MM.1S (cell line): ENCODE results near the gene TCHP.
"Not testable (repeated sequence)": the region's sequence is repeated elsewhere in the genome, so short reads cannot be mapped to it uniquely, and the experiment has no call there.

Experiments used
- DNase-seq: peaks from one replicate; pipeline ENCODE4 v3.0.0-alpha.2; 2015
- H2AFZ ChIP-seq: fragments of 300-600 bp; sonication (generic); 2 replicates; pipeline ENCODE4 v1.6.0; 2016; ENCODE audit warnings: antibody characterized with exemption, low read length
- H3F3A ChIP-seq: fragments of 300-600 bp; sonication (generic); 2 replicates; pipeline ENCODE4 v1.6.1; 2016; ENCODE audit warnings: mild to moderate bottlenecking, antibody characterized with exemption, low read length, moderate library complexity, mixed read lengths; ENCODE audit not compliant: insufficient read depth
- H3K27ac ChIP-seq: fragments of 300-600 bp; sonication (generic); 2 replicates; pipeline ENCODE4 v1.5.1; 2016; ENCODE audit warnings: mild to moderate bottlenecking, low read length
- H3K27me3 ChIP-seq: fragments of 300-600 bp; sonication (generic); replicated peaks from 2 replicates; pipeline ENCODE4 v1.6.0; 2016; ENCODE audit warnings: low read length; ENCODE audit not compliant: insufficient read depth
- H3K36me3 ChIP-seq: fragments of 300-600 bp; sonication (generic); replicated peaks from 2 replicates; pipeline ENCODE4 v1.6.1; 2016; ENCODE audit warnings: mild to moderate bottlenecking, low read length, mixed read lengths; ENCODE audit not compliant: insufficient read depth
- H3K4me1 ChIP-seq: fragments of 300-600 bp; sonication (generic); 2 replicates; pipeline ENCODE4 v1.6.1; 2016; ENCODE audit warnings: low read length, mixed read lengths
- H3K4me2 ChIP-seq: fragments of 300-600 bp; sonication (generic); 2 replicates; pipeline ENCODE4 v1.6.0; 2016; ENCODE audit warnings: low read depth, low read length
- H3K4me3 ChIP-seq: fragments of 300-600 bp; sonication (generic); 2 replicates; pipeline ENCODE4 v1.5.1; 2016; ENCODE audit warnings: low read length, mixed read lengths
- H3K79me2 ChIP-seq: fragments of 300-600 bp; sonication (generic); 2 replicates; pipeline ENCODE4 v1.6.1; 2016; ENCODE audit warnings: mixed run types, low read length, mixed read lengths
- H3K9ac ChIP-seq: fragments of 300-600 bp; sonication (generic); 2 replicates; pipeline ENCODE4 v1.6.1; 2016; ENCODE audit warnings: low read length, mixed read lengths
- H3K9me2 ChIP-seq: fragments of 300-600 bp; sonication (generic); replicated peaks from 2 replicates; pipeline ENCODE4 v1.6.1; 2016; ENCODE audit warnings: mild to moderate bottlenecking, low read length, mixed read lengths; ENCODE audit not compliant: insufficient read depth
- H3K9me3 ChIP-seq: fragments of 300-600 bp; sonication (generic); replicated peaks from 2 replicates; pipeline ENCODE4 v1.6.1; 2016; ENCODE audit warnings: mild to moderate bottlenecking, low read length, mixed read lengths; ENCODE audit not compliant: insufficient read depth
- H4K20me1 ChIP-seq: fragments of 300-600 bp; sonication (generic); 2 replicates; pipeline ENCODE4 v1.6.1; 2016; ENCODE audit warnings: mild to moderate bottlenecking, low read length, moderate library complexity, mixed read lengths; ENCODE audit not compliant: insufficient read depth
- EZH2 ChIP-seq: fragments of 300-600 bp; sonication (generic); optimal IDR thresholded peaks from 2 replicates; pipeline ENCODE3; 2017; ENCODE audit warnings: low read depth, mild to moderate bottlenecking, antibody characterized with exemption, low read length, mixed read lengths
- EZH2phosphoT487 ChIP-seq: fragments of 300-600 bp; sonication (generic); IDR thresholded peaks from 2 replicates; pipeline ENCODE4 v1.6.1; 2018; ENCODE audit warnings: antibody characterized with exemption, low read length
- TF ChIP-seq, protein P1 (sequence below): fragments of 300-600 bp; sonication (generic); IDR thresholded peaks from 2 replicates; pipeline ENCODE4 v1.5.1; 2016; ENCODE audit warnings: antibody characterized with exemption, low read length, mixed read lengths

The TCHP gene

GRCh38 chr12:109928058-109928656 is 28.1 kb downstream of the TCHP start:
- no peak for TF ChIP-seq EZH2phosphoT487
- TF ChIP-seq, protein P1, sequence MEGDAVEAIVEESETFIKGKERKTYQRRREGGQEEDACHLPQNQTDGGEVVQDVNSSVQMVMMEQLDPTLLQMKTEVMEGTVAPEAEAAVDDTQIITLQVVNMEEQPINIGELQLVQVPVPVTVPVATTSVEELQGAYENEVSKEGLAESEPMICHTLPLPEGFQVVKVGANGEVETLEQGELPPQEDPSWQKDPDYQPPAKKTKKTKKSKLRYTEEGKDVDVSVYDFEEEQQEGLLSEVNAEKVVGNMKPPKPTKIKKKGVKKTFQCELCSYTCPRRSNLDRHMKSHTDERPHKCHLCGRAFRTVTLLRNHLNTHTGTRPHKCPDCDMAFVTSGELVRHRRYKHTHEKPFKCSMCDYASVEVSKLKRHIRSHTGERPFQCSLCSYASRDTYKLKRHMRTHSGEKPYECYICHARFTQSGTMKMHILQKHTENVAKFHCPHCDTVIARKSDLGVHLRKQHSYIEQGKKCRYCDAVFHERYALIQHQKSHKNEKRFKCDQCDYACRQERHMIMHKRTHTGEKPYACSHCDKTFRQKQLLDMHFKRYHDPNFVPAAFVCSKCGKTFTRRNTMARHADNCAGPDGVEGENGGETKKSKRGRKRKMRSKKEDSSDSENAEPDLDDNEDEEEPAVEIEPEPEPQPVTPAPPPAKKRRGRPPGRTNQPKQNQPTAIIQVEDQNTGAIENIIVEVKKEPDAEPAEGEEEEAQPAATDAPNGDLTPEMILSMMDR, result no peak
- no peak for TF ChIP-seq EZH2
- H2AFZ ChIP-seq, result no peak overlapping the region
- H3K9ac ChIP-seq, result no peak overlapping the region
- no peaks in the 10 kb centered on the region for H4K20me1 ChIP-seq
- DNase-seq, result no peak
- H3K9me3 ChIP-seq, result no peaks in the 10 kb centered on the region
- H3K9me2 ChIP-seq, result no peaks in the 10 kb centered on the region
- no peak overlapping the region for H3K4me2 ChIP-seq
- H3K79me2 ChIP-seq, result no peaks in the 10 kb centered on the region
- no peak overlapping the region for H3K27ac ChIP-seq
- H3K36me3 ChIP-seq, result no peaks in the 10 kb centered on the region
- H3K4me1 ChIP-seq, result no peaks in the 10 kb centered on the region
- no peaks in the 10 kb centered on the region for H3F3A ChIP-seq
- no peaks in the 10 kb centered on the region for H3K27me3 ChIP-seq
- no peak overlapping the region for H3K4me3 ChIP-seq

- not testable (repeated sequence) for H3K9me2 ChIP-seq, H2AFZ ChIP-seq, H3K36me3 ChIP-seq, H3K79me2 ChIP-seq, H3K4me1 ChIP-seq, H3K9ac ChIP-seq, H3F3A ChIP-seq, H3K27me3 ChIP-seq, H3K4me3 ChIP-seq, H4K20me1 ChIP-seq, DNase-seq, H3K9me3 ChIP-seq, H3K4me2 ChIP-seq, H3K27ac ChIP-seq
Observed at GRCh38 chr12:109929326-109929725, 29.3 kb downstream of the TCHP start.

DNA sequence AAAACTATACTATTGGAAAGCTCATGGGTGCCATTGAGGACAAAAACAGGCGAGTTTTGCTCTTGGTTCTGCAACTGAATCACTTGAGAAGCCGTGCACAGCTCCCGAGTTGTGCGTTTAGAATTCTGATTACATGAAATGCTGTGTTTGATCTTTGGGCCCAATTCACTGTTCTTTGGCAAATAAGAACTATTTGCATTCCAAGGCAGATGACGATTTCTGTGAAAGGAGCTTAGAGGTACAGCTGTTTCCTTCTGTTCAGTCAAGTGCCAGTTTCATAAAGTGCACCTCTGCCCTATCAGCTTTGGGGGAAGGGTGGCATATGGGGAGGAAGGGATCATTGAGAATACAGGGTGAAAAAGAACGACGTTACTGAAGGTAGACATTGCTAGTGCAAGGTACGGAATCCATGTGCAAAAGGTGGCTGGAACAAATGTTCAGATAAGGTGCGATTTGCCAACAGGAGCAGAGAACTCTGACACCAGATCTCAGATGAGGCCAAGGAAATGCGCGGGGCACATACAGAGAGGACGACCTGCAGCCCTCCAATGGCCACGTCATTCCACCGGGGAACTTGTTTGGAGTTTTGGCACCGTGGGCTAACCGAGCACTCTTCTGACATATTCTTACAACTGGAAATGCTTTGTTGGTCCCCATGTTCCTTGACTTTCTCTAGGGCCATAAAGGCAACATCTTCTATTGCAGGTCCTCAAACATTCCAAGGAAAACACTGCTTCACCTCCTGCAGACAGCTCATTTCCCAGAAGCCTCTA is 30.1 kb downstream of the TCHP start:
- TF ChIP-seq EZH2phosphoT487 (no peak), EZH2 (no peak)
- TF ChIP-seq, protein P1, result no peak
- Histone ChIP-seq H3F3A (no peaks in the 10 kb centered on the region), H3K79me2 (no peaks in the 10 kb centered on the region), H3K36me3 (no peaks in the 10 kb centered on the region), H3K9me3 (no peaks in the 10 kb centered on the region), H3K9ac (no peak overlapping the region), H3K9me2 (no peaks in the 10 kb centered on the region), H3K4me3 (no peak overlapping the region), H3K27ac (no peak overlapping the region), H3K4me1 (no peaks in the 10 kb centered on the region), H2AFZ (no peak overlapping the region), H3K4me2 (no peak overlapping the region), H3K27me3 (no peaks in the 10 kb centered on the region), H4K20me1 (no peaks in the 10 kb centered on the region)
- no peak for DNase-seq

GRCh38 chr12:109931143-109931542 is 31.1 kb downstream of the TCHP start:
- TF ChIP-seq EZH2 (no peak), EZH2phosphoT487 (no peak)
- TF ChIP-seq, protein P1, result no peak
- Histone ChIP-seq H4K20me1 (no peaks in the 10 kb centered on the region), H3K9ac (no peak overlapping the region), H3K4me2 (no peak overlapping the region), H3K4me3 (no peak overlapping the region), H3K79me2 (no peaks in the 10 kb centered on the region), H3K27me3 (no peaks in the 10 kb centered on the region), H3K36me3 (no peaks in the 10 kb centered on the region), H3K27ac (no peak overlapping the region), H3K9me3 (no peaks in the 10 kb centered on the region), H3K4me1 (no peaks in the 10 kb centered on the region), H2AFZ (no peak overlapping the region), H3F3A (no peaks in the 10 kb centered on the region), H3K9me2 (no peaks in the 10 kb centered on the region)
- no peak for DNase-seq
